SHP77 treated with DMSO at 0.1 percent for 48 hours (cell line): ENCODE measurements around the gene NKAIN2.
"Not testable (repeated sequence)": the region's sequence is repeated elsewhere in the genome, so short reads cannot be mapped to it uniquely, and the experiment has no call there.

Experiments
- DNase-seq: peaks from one replicate; lab custom pipeline; 2025; lab: John Stamatoyannopoulos, UW

Gene NKAIN2

GRCh38 chr6:124688369-124688768 is 884.7 kb downstream of the NKAIN2 start:
- DNase-seq: no peak

- DNase-seq: peak; percentile 82
These were observed 890.6 kb downstream of the NKAIN2 start for GRCh38 chr6:124694139-124694705.

- no peak for DNase-seq
These were observed 895.4 kb downstream of the NKAIN2 start for GRCh38 chr6:124699038-124699437.

- DNase-seq: no peak
These were observed 899.9 kb downstream of the NKAIN2 start for GRCh38 chr6:124703541-124703940.

GRCh38 chr6:124712532-124712931 is 908.9 kb downstream of the NKAIN2 start:
- DNase-seq: peak; percentile 9

DNA sequence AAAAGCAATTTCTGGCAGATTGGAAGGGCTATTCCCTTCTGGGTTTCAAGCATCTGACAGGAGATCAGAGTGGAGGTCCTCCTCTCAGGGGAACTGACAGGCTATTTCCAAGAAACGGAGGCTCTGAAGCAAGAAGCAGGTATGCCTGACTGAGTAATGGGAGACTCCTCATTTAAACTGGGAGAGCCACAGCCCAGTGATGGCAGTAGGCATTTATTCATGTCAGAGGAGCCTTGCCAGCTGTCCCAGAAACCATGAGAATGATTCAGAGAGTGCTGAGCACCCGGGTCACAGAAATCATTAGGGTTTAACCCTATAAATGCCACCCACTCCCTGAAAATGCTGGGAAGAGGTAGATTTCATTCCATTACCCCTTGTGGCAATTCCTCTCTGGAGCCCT is 911.1 kb downstream of the NKAIN2 start:
- no peak for DNase-seq

DNA sequence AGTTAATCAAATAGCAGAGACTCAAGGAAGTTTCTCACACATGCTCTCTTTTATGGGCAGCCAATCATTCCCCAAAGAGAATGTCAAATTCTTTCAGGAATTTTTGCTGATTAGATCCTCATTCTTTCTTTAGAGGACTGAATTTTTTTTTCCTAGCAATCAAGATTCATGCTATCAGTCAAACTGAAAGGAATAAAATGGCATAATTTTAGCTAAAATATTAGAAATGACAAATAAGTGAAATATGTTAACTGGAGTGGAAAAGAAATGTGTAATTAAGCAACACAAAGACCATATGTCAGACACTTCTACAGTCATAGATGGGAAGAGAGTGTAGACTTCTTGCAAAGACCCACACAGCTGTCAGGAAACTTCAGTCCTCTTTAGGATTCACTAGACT is 916.2 kb downstream of the NKAIN2 start:
- no peak for DNase-seq

DNA sequence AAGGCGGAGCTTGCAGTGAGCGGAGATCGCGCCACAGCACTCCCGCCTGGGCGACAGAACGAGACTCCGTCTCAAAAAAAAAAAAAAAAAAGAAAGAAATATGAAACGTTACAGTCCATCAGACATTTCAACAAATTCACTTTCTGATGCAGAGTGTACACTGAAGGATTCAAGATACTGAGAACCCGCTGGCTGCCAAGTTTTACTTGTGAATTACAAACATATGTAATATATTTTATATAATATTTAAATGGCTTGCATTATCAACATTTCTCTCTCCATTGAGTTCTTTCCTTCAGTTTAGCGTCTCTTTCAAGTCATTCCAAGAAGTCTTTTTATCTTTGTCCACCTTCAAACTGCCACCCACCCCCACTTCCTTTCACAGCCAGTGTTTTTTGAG is 917.7 kb downstream of the NKAIN2 start:
- no peak for DNase-seq

DNA sequence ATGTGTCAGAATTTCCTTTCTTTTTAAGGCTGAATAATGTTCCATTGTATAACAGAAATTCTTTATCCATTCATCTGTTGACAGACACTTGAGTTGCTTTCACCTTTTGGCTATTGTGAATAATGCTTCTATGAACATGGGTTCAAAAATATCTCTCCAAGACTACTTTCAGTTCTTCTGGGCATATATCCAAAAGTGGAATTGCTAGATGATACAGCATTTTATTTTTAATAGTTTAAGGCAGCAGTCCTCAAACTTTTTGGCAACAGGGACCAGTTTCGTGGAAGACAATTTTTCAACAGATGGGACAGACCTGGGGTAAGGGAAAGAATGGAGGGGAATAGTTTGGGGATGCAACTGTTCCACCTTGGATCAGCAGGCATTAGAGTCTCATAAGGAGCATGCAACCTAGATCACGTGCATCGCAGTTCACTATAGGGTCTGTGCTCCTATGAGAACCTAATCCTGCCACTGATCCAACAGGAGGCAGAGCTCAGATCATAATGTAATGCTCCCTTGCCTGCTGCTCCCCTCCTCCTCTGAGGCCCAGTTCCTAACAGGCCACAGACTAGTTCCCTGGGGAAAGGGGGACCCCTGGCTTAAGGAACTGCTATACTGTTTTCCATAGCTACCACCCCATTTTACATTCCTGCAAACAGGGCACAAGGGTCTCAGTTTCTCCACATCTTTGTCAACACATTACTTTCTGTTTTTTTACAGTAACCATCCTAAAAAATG is 918.6 kb downstream of the NKAIN2 start:
- no peak for DNase-seq

GRCh38 chr6:124723671-124724070 is 920.0 kb downstream of the NKAIN2 start:
- DNase-seq: no peak

GRCh38 chr6:124737804-124738203 is 934.1 kb downstream of the NKAIN2 start:
- DNase-seq: not testable (repeated sequence)

GRCh38 chr6:124738482-124738881 is 934.8 kb downstream of the NKAIN2 start:
- no peak for DNase-seq

- no peak for DNase-seq
These were observed 937.7 kb downstream of the NKAIN2 start for GRCh38 chr6:124741341-124741740.

DNA sequence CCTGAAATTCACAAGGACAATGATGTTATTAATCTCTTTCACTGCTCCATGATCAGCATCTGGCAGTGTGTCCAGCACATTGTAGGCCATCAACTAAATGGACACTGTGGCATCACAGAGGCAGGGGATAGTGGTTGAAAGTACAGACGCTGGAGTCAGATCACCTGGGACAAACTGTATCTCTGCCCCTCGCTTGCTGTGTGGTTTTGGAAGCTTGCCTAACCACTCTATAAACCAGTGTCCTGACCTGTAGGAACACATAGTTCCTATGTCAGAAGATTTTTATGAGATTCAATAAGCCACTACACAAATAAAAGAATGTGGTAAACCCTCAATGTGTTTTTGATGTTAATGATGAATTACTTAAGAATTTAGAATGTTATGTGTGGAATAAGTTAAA is 939.3 kb downstream of the NKAIN2 start:
- DNase-seq: no peak

DNA sequence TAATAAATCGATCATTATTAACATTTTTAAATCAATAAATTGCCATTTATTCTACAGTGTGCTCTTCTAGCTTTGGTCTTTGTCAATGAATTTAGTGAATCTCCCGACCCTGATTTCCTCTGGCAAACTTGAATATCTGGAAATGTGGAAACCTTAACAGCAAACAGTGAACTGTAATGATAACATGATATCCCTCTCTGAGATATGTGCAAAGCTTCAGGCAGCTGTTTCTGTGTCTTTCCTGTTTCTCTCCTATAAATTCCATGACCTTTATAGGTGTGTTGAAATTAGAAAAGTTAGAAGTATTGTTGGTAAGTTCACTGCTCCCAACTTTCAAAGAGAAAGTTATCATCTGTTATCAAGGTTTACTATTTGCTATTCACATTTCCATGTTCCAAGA is 939.8 kb downstream of the NKAIN2 start:
- DNase-seq: no peak

GRCh38 chr6:124747349-124747748 is 943.7 kb downstream of the NKAIN2 start:
- DNase-seq: no peak

DNA sequence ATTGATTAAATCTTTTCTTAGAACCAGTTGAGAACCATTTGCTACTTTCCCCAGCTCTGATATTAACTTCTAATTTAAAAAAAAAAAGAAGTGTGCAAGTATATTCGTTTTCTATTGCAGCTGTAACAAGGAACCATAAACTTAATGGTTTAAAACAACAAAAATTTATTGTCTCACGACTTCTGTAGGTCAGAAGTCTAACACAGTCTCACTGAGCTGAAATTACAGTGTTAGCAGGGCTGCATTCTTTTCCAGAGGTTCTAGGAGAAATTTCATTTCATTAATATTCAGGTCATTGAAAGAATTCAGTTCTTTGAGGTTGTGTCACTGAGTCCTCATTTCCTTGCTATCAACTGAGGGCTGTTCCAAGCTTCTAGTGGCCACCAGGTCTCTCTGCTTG is 945.1 kb downstream of the NKAIN2 start:
- no peak for DNase-seq

DNA sequence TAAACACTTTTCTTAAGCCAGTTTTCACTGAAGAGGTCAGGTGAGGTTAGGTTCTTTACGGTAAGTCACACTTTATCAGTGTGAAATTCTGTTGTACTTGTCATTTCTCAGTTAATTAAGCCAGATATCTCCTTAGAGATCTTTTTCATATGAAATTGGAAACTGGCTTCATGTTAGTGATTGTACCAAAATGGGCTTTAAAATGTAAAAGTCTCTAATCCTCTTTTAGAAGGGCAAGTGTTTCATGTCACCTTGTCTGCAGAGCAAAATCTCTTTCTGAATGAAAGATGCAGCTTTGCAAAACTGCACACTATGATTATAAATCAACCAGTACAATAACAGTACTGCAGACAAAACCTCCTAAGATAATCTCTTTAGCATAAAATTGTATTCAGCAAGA is 949.3 kb downstream of the NKAIN2 start:
- no peak for DNase-seq

DNA sequence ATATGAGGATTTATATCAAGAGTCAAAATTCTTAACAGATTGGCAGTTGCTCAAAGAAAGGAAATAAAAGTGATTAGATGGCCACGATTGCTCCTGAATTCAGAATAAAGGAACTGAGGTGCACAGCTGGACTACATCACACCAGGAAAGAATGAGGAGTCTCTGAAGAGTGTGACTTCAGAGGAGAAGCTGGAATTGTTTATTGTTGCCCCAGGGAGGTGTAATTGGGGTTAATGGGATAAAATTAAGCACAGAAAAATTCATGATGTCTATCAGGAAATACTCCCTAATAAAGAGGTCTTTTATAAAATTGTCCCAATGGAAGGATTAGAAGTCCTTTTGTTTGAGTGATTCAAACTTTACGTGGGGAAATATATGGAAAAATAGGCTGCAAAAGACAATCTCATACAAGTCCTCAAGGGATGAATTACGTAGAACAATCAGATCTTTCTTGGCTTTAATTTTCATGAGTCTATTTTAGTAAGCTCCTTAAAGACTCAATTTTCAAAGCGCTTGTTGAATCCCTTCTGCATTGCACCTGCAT is 950.0 kb downstream of the NKAIN2 start:
- no peak for DNase-seq

DNA sequence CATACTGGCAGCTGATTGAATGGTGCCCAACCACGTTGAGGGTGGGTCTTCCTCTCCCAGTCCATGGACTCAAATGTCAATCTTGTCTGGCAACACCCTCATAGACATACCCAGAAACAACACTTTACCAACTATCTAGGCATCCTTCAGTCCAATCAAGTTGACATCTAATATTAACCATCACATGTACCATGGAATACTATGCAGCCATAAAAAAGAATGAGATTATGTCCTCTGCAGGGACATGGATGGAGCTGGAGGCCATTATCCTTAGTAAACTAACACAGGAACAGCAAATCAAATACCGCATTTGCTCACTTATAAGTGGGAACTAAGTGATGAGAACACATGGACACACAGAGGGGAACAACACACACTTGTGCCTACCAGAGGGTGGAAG is 951.7 kb downstream of the NKAIN2 start:
- no peak for DNase-seq

- DNase-seq: no peak
These were observed 953.9 kb downstream of the NKAIN2 start for GRCh38 chr6:124757560-124757959.

- DNase-seq: no peak
These were observed 955.0 kb downstream of the NKAIN2 start for GRCh38 chr6:124758663-124759062.

- DNase-seq: no peak
These were observed 961.6 kb downstream of the NKAIN2 start for GRCh38 chr6:124765280-124765679.

DNA sequence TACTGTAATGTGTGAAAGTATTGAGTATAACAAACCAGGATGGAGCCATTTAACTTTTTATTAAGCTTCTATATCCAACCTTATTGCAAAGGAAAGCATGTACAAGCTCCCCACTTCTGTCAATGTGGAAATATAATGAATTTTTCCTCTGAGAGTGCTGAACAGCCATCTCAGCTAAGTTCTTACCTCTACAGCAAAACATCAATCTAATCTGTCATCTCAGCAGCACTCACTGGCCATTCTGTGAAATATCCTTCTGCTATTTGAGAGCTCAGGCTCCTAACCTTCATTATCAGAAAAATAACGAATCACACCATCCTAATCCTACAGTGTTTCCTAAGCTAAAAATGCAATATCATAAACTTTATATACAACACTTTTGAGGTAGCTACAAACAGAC is 964.6 kb downstream of the NKAIN2 start:
- no peak for DNase-seq
